Osteoblast (primary cell): Measurements from ENCODE around the gene PIK3R2. TPM values are rescaled to one million over a fixed set of nuclear protein-coding genes. Genes with fewer than 3 reads are reported as not detected.
"Not testable (repeated sequence)": the region's sequence is repeated elsewhere in the genome, so short reads cannot be mapped to it uniquely, and the experiment has no call there.

Experiments used
- DNase-seq: peaks from one replicate; pipeline ENCODE4 v3.0.0; 2011; ENCODE audit warnings: low spot score, mixed read lengths; ENCODE audit not compliant: insufficient read length; ENCODE audit errors: missing footprints
- H2AFZ ChIP-seq: 2 replicates; pipeline ENCODE4 v1.6.0; 2011; ENCODE audit warnings: mild to moderate bottlenecking, low read length
- H3K27ac ChIP-seq: 2 replicates; pipeline ENCODE4 v1.5.1; 2011; ENCODE audit warnings: mild to moderate bottlenecking, low read depth, low read length, moderate library complexity
- H3K27me3 ChIP-seq: 2 replicates; pipeline ENCODE4 v1.6.0; 2012; ENCODE audit warnings: mild to moderate bottlenecking, control low read depth, inconsistent platforms, low read length, moderate library complexity; ENCODE audit not compliant: insufficient read depth
- H3K36me3 ChIP-seq: 2 replicates; pipeline ENCODE4 v1.5.1; 2011; ENCODE audit warnings: mild to moderate bottlenecking, low read length, control low read depth, moderate library complexity; ENCODE audit not compliant: insufficient read depth
- H3K4me1 ChIP-seq: 2 replicates; pipeline ENCODE4 v1.5.1; 2011; ENCODE audit warnings: mild to moderate bottlenecking, low read length, control low read depth, moderate library complexity; ENCODE audit not compliant: insufficient read depth
- H3K4me2 ChIP-seq: 2 replicates; pipeline ENCODE4 v1.6.0; 2011; ENCODE audit warnings: mild to moderate bottlenecking, low read length; ENCODE audit not compliant: insufficient read depth
- H3K4me3 ChIP-seq: fragments of 200-600 bp; sonication (generic); 3 replicates; pipeline ENCODE4 v1.5.1; 2012; ENCODE audit warnings: mild to moderate bottlenecking, low read length, inconsistent platforms; ENCODE audit not compliant: insufficient read depth
- H3K79me2 ChIP-seq: 2 replicates; pipeline ENCODE4 v1.6.0; 2012; ENCODE audit warnings: mild to moderate bottlenecking, low read length, control low read depth, inconsistent platforms; ENCODE audit not compliant: insufficient read depth
- H3K9me3 ChIP-seq: 2 replicates; pipeline ENCODE4 v1.5.1; 2011; ENCODE audit warnings: low read depth, low read length, control low read depth
- H4K20me1 ChIP-seq: 2 replicates; pipeline ENCODE4 v1.6.0; 2012; ENCODE audit warnings: mild to moderate bottlenecking, low read length, control low read depth; ENCODE audit not compliant: insufficient read depth
- CTCF ChIP-seq: IDR thresholded peaks from 2 replicates; pipeline ENCODE4 v1.5.1; 2011; ENCODE audit warnings: mild to moderate bottlenecking, low read depth, low read length, moderate library complexity; ENCODE audit errors: extremely low read depth
- total RNA-seq: library from RNA; depleted of rRNA; stranded (reverse); fragments of >200 nt; gene quantifications from 2 replicates; pipeline ENCODE4 v1.2.3, GENCODE V29; 2012

Gene PIK3R2
- total RNA-seq, 1 donor = 25.7 TPM

GRCh38 chr19:18157465-18158063 is 4.6 kb downstream of the PIK3R2 start:
- H3K27ac ChIP-seq = no peak overlapping the region
- H3K27me3 ChIP-seq = no peaks in the 10 kb centered on the region
- TF ChIP-seq CTCF = no peak
- peaks cover 26% of the 10 kb centered on the region for H3K4me1 ChIP-seq
- peaks cover 32% of the 10 kb centered on the region for H3K79me2 ChIP-seq
- H3K4me2 ChIP-seq = no peak overlapping the region
- peaks cover 22% of the 10 kb centered on the region for H4K20me1 ChIP-seq
- H3K4me3 ChIP-seq = no peak overlapping the region
- H2AFZ ChIP-seq = no peak overlapping the region
- H3K9me3 ChIP-seq = no peaks in the 10 kb centered on the region
- DNase-seq = peak; percentile 66
- peaks cover 16% of the 10 kb centered on the region for H3K36me3 ChIP-seq

GRCh38 chr19:18158467-18158866 is 5.5 kb downstream of the PIK3R2 start:
- Histone ChIP-seq H4K20me1 (peaks cover 22% of the 10 kb centered on the region), H3K4me1 (peaks cover 25% of the 10 kb centered on the region), H3K79me2 (peaks cover 29% of the 10 kb centered on the region), H3K9me3 (no peaks in the 10 kb centered on the region), H3K27me3 (no peaks in the 10 kb centered on the region), H3K4me2 (no peak overlapping the region), H3K27ac (no peak overlapping the region), H3K36me3 (peaks cover 24% of the 10 kb centered on the region), H2AFZ (no peak overlapping the region), H3K4me3 (no peak overlapping the region)
- TF ChIP-seq CTCF = no peak
- peak; percentile 56 for DNase-seq

- not testable (repeated sequence) for H3K4me3 ChIP-seq, H2AFZ ChIP-seq, H3K9me3 ChIP-seq, H3K27me3 ChIP-seq, H3K4me2 ChIP-seq, H3K27ac ChIP-seq
- H3K4me1 ChIP-seq = peaks cover 19% of the 10 kb centered on the region
- H3K36me3 ChIP-seq = peaks cover 28% of the 10 kb centered on the region
- H4K20me1 ChIP-seq = peaks cover 18% of the 10 kb centered on the region
- peak; percentile 69 for DNase-seq
- peaks cover 22% of the 10 kb centered on the region for H3K79me2 ChIP-seq
These were observed 6.2 kb downstream of the PIK3R2 start for GRCh38 chr19:18159059-18159616.

GRCh38 chr19:18159810-18160209 is 6.8 kb downstream of the PIK3R2 start:
- peaks cover 15% of the 10 kb centered on the region for H3K4me1 ChIP-seq
- no peak overlapping the region for H3K4me3 ChIP-seq
- no peak overlapping the region for H3K4me2 ChIP-seq
- H2AFZ ChIP-seq = no peak overlapping the region
- peaks cover 17% of the 10 kb centered on the region for H3K79me2 ChIP-seq
- no peak for TF ChIP-seq CTCF
- no peaks in the 10 kb centered on the region for H3K9me3 ChIP-seq
- DNase-seq = peak; percentile 47
- peaks cover 13% of the 10 kb centered on the region for H4K20me1 ChIP-seq
- H3K27me3 ChIP-seq = no peaks in the 10 kb centered on the region
- H3K36me3 ChIP-seq = peaks cover 30% of the 10 kb centered on the region
- no peak overlapping the region for H3K27ac ChIP-seq
